ENCODE results near the gene ALOX5AP. TPM values are rescaled to one million over a fixed set of nuclear protein-coding genes. Genes with fewer than 3 reads are reported as not detected.

Gene ALOX5AP
- total RNA-seq, 1 donor from 2014 or later = 5.7 TPM

DNA sequence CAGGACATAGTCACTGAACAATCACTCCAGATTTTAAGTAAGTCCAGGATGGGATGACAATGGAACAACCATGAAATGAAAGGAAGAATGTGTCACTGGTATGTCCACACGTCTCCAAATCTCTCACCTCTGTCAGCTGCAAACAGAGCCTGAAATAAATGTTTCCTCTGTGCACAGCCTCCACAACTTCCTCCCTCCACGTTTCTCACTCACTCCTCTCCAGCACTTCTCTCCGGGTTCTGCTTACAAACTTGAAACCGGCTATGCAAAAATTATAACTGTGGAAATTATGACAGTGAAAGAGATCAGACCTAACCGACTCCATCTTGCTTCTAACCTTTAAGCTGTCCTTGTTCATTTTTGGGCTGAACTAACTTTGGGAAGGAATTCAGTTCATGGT is 35.0 kb upstream of the ALOX5AP start:
- Histone ChIP-seq H3K4me3 (no peak overlapping the region), H3K4me1 (peaks cover 0 to 7% of the 10 kb centered on the region in 2 donors), H3K9me3 (no peaks in the 10 kb centered on the region), H3K27ac (no peak overlapping the region), H3K36me3 (no peaks in the 10 kb centered on the region), H3K27me3 (no peaks in the 10 kb centered on the region)
- peak in 1 of 2 donors; percentile 4 for DNase-seq (ENCODE audit: low spot score in 2 of 2)
- intact Hi-C loops (cut with DNase I) = no loop called here
- TF ChIP-seq CTCF (IDR thresholded peaks at IDR 0.05) = no peak

- no peaks in the 10 kb centered on the region for H3K36me3 ChIP-seq
- intact Hi-C loops (cut with DNase I) = no loop called here
- no peaks in the 10 kb centered on the region for H3K9me3 ChIP-seq
- DNase-seq (ENCODE audit: low spot score in 2 of 2) = peak in 1 of 2 donors; percentile 16
- H3K27me3 ChIP-seq = no peaks in the 10 kb centered on the region
- H3K4me1 ChIP-seq = peaks cover 0 to 7% of the 10 kb centered on the region in 2 donors
- no peak overlapping the region for H3K27ac ChIP-seq
- no peak for TF ChIP-seq CTCF (IDR thresholded peaks at IDR 0.05)
- no peak overlapping the region for H3K4me3 ChIP-seq
Observed at GRCh38 chr13:30702006-30702405, 33.3 kb upstream of the ALOX5AP start.

- H3K9me3 ChIP-seq = no peaks in the 10 kb centered on the region
- no peak for TF ChIP-seq CTCF (IDR thresholded peaks at IDR 0.05)
- intact Hi-C loops (cut with DNase I) = no loop called here
- no peaks in the 10 kb centered on the region for H3K36me3 ChIP-seq
- no peak overlapping the region for H3K27ac ChIP-seq
- no peaks in the 10 kb centered on the region for H3K27me3 ChIP-seq
- H3K4me3 ChIP-seq = no peak overlapping the region
- peak in 1 of 2 donors; percentile 3 for DNase-seq (ENCODE audit: low spot score in 2 of 2)
- H3K4me1 ChIP-seq = no peaks in the 10 kb centered on the region
Observed at GRCh38 chr13:30704596-30704995, 30.7 kb upstream of the ALOX5AP start.

DNA sequence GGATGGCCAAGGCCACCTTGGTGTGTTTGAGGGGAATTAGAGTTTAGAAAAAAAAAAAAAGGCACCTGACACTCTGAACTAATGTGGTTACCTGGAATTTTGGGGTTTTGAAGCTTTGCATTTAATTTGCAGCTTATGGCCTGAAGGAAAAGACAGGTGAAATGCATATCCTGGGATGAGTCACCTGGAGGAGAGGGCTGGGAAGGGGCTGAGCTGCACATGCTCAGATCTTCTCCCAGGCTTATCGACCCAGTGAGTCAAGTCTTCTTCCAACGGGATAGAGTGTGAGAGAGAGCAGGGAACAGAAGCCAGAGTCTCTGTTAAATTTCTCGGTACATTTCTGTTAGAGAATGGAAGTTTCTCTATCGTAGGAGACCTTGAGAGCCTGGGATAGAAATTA is 29.7 kb upstream of the ALOX5AP start:
- Histone ChIP-seq H3K9me3 (no peaks in the 10 kb centered on the region), H3K36me3 (no peaks in the 10 kb centered on the region), H3K4me1 (no peaks in the 10 kb centered on the region), H3K27ac (no peak overlapping the region), H3K27me3 (no peaks in the 10 kb centered on the region), H3K4me3 (no peak overlapping the region)
- intact Hi-C loops (cut with DNase I) = no loop called here
- peak in 1 of 2 donors; percentile 15 for DNase-seq (ENCODE audit: low spot score in 2 of 2)
- no peak for TF ChIP-seq CTCF (IDR thresholded peaks at IDR 0.05)

- no peaks in the 10 kb centered on the region for H3K9me3 ChIP-seq
- H3K27me3 ChIP-seq = no peaks in the 10 kb centered on the region
- no peaks in the 10 kb centered on the region for H3K36me3 ChIP-seq
- TF ChIP-seq CTCF (IDR thresholded peaks at IDR 0.05) = no peak
- no peak overlapping the region for H3K4me3 ChIP-seq
- H3K4me1 ChIP-seq = no peaks in the 10 kb centered on the region
- DNase-seq (ENCODE audit: low spot score in 2 of 2) = peak in 1 of 2 donors; percentile 12
- intact Hi-C loops (cut with DNase I) = no loop called here
- no peak overlapping the region for H3K27ac ChIP-seq
Observed at GRCh38 chr13:30708541-30708940, 26.8 kb upstream of the ALOX5AP start.

GRCh38 chr13:30710442-30710841 is 24.9 kb upstream of the ALOX5AP start:
- H3K36me3 ChIP-seq = no peaks in the 10 kb centered on the region
- no peak for TF ChIP-seq CTCF (IDR thresholded peaks at IDR 0.05)
- no peak overlapping the region for H3K27ac ChIP-seq
- intact Hi-C loops (cut with DNase I) = no loop called here
- no peaks in the 10 kb centered on the region for H3K27me3 ChIP-seq
- no peaks in the 10 kb centered on the region for H3K4me1 ChIP-seq
- DNase-seq (ENCODE audit: low spot score in 2 of 2) = peak in 1 of 2 donors; percentile 22
- no peaks in the 10 kb centered on the region for H3K9me3 ChIP-seq
- no peak overlapping the region for H3K4me3 ChIP-seq
